ENCODE data around the gene TBCK.

The TBCK gene

DNA sequence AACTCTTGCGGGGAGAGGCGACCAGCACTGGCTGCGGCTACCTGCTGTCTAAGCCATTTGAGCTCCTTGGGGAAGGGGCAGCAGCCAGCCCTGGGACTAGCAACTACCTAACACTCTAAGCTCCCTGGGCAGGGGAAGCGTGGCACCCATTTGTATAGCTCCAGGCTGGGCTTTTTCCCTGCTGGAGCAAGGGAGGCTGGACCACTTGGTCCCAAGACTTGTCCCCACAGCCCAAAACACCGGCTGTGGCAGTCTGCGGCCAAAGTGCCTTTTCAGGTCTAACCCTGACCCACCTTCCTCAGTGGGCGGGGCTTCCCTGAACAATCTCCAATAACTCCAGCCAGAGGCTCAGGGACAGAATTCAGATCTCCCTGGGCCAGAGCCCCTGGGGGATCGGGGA is 232.9 kb downstream of the TBCK start:
- no peak for DNase-seq (ENCODE audit: insufficient read length, low spot score)
- no peak for FAIRE-seq
- no peak for TF ChIP-seq POLR2A (IDR thresholded peaks at IDR 0.05; ENCODE audit: low read depth, low read length)

DNA sequence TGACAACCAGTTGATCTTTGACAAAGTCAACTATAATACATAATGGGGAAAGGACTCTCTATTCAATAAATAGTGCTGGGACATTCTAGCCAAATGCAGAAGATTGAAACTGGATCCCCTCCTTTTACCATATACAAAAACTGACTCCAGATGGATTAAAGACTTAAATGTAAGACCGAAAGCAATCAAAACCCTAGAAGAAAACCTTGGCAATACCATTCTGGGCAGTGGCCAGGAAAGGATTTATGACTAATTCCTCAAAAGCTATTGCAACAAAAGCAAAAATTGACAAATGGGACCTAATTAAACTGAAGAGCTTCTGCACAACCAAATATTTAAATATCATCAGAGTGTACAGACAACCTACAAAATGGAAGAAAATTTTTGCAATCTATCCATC is 235.6 kb downstream of the TBCK start:
- no peak for FAIRE-seq

DNA sequence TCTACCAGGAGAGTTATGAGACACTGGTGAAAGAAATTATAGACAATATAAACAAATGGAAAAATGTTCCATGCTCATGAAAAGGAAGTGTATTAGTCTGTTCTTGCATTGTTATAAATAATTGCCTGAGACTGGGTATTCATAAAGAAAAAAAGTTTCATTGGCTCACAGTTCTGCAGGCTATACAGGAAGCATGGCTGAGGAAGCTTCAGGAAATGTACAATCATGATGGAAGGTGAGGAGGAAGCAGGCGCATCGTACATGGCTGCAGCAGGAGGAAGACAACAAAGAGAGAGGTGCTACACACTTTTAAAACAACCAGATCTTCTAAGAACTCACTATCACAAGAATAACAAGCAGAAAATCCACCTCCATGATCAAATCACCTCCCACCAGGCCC is 236.4 kb downstream of the TBCK start:
- DNase-seq (ENCODE audit: insufficient read length, low spot score), result no peak
- TF ChIP-seq POU2F2 (IDR thresholded peaks at IDR 0.05; ENCODE audit: low read depth, low read length), result no peak
- no peak for TF ChIP-seq POLR2AphosphoS5 (IDR thresholded peaks at IDR 0.05; ENCODE audit: low read depth, low read length)
- TF ChIP-seq PAX5 (IDR thresholded peaks at IDR 0.05; ENCODE audit: insufficient read depth, low read length, severe bottlenecking), result no peak
- TF ChIP-seq POLR2A (IDR thresholded peaks at IDR 0.05; ENCODE audit: low read depth, low read length), result no peak
- TF ChIP-seq SPI1 (IDR thresholded peaks at IDR 0.05; ENCODE audit: low read depth, low read length), result no peak
- no peak for TF ChIP-seq TAF1 (IDR thresholded peaks at IDR 0.05; ENCODE audit: low read depth, low read length)
- no peak for FAIRE-seq

More for the DNA sequence above, 235.6 kb downstream of the TBCK start:
- no peak for DNase-seq (ENCODE audit: insufficient read length, low spot score)
- no peak for TF ChIP-seq TAF1 (IDR thresholded peaks at IDR 0.05; ENCODE audit: low read depth, low read length)
- no peak for TF ChIP-seq POLR2A (IDR thresholded peaks at IDR 0.05; ENCODE audit: low read depth, low read length)
- TF ChIP-seq POLR2AphosphoS5 (IDR thresholded peaks at IDR 0.05; ENCODE audit: low read depth, low read length), result no peak
- TF ChIP-seq POU2F2 (IDR thresholded peaks at IDR 0.05; ENCODE audit: low read depth, low read length), result no peak
- no peak for TF ChIP-seq PAX5 (IDR thresholded peaks at IDR 0.05; ENCODE audit: insufficient read depth, low read length, severe bottlenecking)
- no peak for TF ChIP-seq SPI1 (IDR thresholded peaks at IDR 0.05; ENCODE audit: low read depth, low read length)

DNA sequence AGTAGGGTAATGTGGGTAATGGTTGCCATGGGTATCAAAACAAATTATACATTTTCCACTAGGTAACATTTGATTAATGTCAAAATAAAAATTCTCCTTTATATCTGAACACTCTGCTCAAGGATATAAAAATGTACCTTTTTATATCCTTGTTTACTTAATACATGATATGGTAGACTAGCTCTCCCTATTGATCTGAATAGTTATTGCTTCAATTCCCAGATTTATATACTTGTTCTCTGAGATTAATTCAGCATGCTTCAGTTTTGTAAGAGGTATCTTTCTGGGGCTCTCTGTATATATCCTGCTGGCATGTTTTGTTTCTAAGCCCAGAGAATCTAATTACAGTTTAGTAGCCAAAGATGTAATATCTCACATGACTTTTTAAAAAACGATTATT is 251.0 kb downstream of the TBCK start:
- TF ChIP-seq POLR2A (IDR thresholded peaks at IDR 0.05; ENCODE audit: low read depth, low read length) (no peak), TAF1 (IDR thresholded peaks at IDR 0.05; ENCODE audit: low read depth, low read length) (no peak), PAX5 (IDR thresholded peaks at IDR 0.05; ENCODE audit: insufficient read depth, low read length, severe bottlenecking) (no peak), SPI1 (IDR thresholded peaks at IDR 0.05; ENCODE audit: low read depth, low read length) (no peak), POU2F2 (IDR thresholded peaks at IDR 0.05; ENCODE audit: low read depth, low read length) (no peak), POLR2AphosphoS5 (IDR thresholded peaks at IDR 0.05; ENCODE audit: low read depth, low read length) (no peak)
- FAIRE-seq (no peak), DNase-seq (ENCODE audit: insufficient read length, low spot score) (no peak)

DNA sequence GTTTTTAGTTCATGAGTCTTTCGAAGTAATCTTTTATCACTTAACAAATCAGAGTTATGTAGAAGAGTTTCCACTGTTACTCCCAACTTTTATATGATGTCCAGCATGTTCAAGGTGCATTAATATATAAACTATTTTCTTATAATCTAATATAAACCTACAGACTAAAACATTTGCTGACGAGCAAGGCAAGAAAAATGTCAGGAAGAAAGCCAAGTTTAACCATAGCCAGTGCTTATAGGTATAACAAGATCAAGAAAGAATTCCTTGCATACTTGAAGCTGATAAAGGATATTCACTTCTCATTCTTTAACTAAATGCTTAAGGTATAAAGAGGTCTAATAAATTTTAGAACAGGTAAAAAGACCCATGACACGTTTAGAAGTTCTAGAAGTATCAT is 253.0 kb downstream of the TBCK start:
- DNase-seq (ENCODE audit: insufficient read length, low spot score) (no peak), FAIRE-seq (no peak)

DNA sequence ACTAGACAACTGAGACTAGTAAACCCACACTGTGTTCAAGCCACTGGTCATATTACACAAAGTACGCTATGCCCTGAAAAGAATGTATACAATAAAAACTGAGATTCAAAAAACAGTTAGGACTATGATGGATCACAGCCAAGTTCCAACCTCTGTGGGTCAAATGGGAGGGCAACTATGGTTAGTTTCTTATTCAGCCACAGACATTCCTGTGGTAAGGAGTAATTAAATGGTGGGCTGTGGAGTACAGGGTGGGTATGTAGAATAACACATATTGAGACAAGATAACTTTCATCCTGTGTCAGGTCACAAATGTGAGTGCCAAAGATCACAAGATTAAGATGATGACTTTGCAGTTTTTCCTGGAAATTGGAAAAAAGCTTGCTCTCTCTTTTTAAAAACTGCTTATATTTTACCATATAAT is 253.5 kb downstream of the TBCK start:
- FAIRE-seq (no peak), DNase-seq (ENCODE audit: insufficient read length, low spot score) (no peak)
- TF ChIP-seq POLR2A (IDR thresholded peaks at IDR 0.05; ENCODE audit: low read depth, low read length) (no peak), TAF1 (IDR thresholded peaks at IDR 0.05; ENCODE audit: low read depth, low read length) (no peak)

More for the DNA sequence above, 253.0 kb downstream of the TBCK start:
- TF ChIP-seq POLR2A (IDR thresholded peaks at IDR 0.05; ENCODE audit: low read depth, low read length), result no peak
- TF ChIP-seq POU2F2 (IDR thresholded peaks at IDR 0.05; ENCODE audit: low read depth, low read length), result no peak
- TF ChIP-seq PAX5 (IDR thresholded peaks at IDR 0.05; ENCODE audit: insufficient read depth, low read length, severe bottlenecking), result no peak
- no peak for TF ChIP-seq POLR2AphosphoS5 (IDR thresholded peaks at IDR 0.05; ENCODE audit: low read depth, low read length)
- TF ChIP-seq SPI1 (IDR thresholded peaks at IDR 0.05; ENCODE audit: low read depth, low read length), result no peak
- TF ChIP-seq TAF1 (IDR thresholded peaks at IDR 0.05; ENCODE audit: low read depth, low read length), result no peak

DNA sequence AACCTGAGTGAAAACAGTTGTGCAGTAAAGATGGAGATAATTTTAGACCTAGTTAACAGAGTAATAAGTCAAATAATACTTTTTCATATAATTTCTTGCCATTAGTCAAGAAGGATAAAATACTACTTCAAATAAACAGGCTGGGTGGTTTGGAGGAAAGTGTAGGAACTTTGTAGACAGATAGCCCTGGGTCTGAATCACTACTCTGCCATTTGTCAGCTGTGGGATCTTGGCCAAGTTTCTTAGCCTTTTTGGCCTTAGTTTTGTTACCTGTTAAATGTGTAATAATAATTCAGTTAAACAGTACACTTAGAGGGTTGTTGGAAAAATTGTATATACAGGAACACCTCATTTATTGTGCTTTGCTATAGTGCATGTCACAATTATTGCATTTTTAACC is 257.1 kb downstream of the TBCK start:
- FAIRE-seq (no peak), DNase-seq (ENCODE audit: insufficient read length, low spot score) (no peak)
- TF ChIP-seq POLR2A (IDR thresholded peaks at IDR 0.05; ENCODE audit: low read depth, low read length) (no peak), SPI1 (IDR thresholded peaks at IDR 0.05; ENCODE audit: low read depth, low read length) (no peak), TAF1 (IDR thresholded peaks at IDR 0.05; ENCODE audit: low read depth, low read length) (no peak), POU2F2 (IDR thresholded peaks at IDR 0.05; ENCODE audit: low read depth, low read length) (no peak), POLR2AphosphoS5 (IDR thresholded peaks at IDR 0.05; ENCODE audit: low read depth, low read length) (no peak), PAX5 (IDR thresholded peaks at IDR 0.05; ENCODE audit: insufficient read depth, low read length, severe bottlenecking) (no peak)

DNA sequence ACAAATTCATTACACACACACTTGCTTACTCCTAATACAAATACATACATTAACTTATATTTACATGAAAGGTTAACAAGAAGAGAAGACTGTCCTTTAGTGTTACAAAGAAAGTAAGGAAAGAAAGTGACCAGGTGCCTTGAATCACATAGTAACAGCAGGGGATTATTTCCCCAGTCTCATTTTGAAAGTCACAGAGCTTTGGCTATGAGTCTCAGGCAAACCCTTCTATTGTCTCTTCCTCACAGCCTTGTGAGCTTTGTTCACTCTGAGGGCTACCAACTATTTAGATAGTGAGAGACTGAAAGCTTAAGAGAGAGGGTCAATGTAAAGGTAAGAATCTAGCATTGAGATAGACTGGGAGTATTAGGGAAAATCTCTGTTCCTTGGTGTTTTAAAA is 259.1 kb downstream of the TBCK start:
- no peak for FAIRE-seq
- no peak for TF ChIP-seq SPI1 (IDR thresholded peaks at IDR 0.05; ENCODE audit: low read depth, low read length)
- TF ChIP-seq PAX5 (IDR thresholded peaks at IDR 0.05; ENCODE audit: insufficient read depth, low read length, severe bottlenecking), result no peak
- TF ChIP-seq POLR2A (IDR thresholded peaks at IDR 0.05; ENCODE audit: low read depth, low read length), result no peak
- TF ChIP-seq POLR2AphosphoS5 (IDR thresholded peaks at IDR 0.05; ENCODE audit: low read depth, low read length), result no peak
- TF ChIP-seq TAF1 (IDR thresholded peaks at IDR 0.05; ENCODE audit: low read depth, low read length), result no peak
- TF ChIP-seq POU2F2 (IDR thresholded peaks at IDR 0.05; ENCODE audit: low read depth, low read length), result no peak

DNA sequence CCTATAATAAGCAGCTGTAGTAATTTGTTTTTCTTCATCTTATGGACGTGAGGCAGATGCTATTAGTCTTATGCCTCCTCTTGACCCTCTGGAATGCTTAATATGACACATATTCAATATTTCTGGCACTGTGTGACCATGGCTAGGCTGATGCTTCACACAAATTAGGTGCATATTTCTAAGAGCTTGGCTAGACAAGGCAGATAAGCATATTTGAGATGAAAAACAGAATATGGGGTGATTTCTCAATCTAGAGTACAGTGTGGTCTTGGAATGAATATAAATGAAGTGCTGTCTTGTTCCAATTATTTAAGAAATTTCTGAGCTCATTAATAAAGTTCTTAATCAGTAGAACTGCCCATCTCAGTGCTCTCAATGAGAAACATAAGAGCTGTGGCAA is 264.5 kb downstream of the TBCK start:
- TF ChIP-seq POU2F2 (IDR thresholded peaks at IDR 0.05; ENCODE audit: low read depth, low read length) (no peak), TAF1 (IDR thresholded peaks at IDR 0.05; ENCODE audit: low read depth, low read length) (no peak), SPI1 (IDR thresholded peaks at IDR 0.05; ENCODE audit: low read depth, low read length) (no peak), POLR2A (IDR thresholded peaks at IDR 0.05; ENCODE audit: low read depth, low read length) (no peak)
- no peak for FAIRE-seq

More for the DNA sequence above, 259.1 kb downstream of the TBCK start:
- DNase-seq (ENCODE audit: insufficient read length, low spot score), result no peak

DNA sequence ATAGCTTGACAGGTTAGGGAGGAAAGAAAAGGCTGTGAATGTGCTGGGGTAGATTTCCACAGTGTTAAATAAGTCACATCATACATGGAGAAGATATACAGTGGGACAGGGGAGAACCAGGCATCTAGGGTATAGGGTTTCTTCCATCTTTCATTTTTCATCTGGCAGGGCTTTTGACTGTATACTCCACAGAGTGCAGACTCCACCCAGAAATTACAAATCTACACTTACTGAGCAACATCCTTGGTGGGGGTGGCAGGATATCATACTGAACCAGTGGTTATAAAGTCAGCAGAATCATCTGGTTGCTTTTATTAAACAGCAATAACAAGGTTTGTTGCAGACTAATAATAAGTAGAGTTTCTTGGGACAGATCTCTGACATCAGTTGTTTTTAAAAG is 266.5 kb downstream of the TBCK start:
- FAIRE-seq, result no peak
- no peak for DNase-seq (ENCODE audit: insufficient read length, low spot score)
- TF ChIP-seq PAX5 (IDR thresholded peaks at IDR 0.05; ENCODE audit: insufficient read depth, low read length, severe bottlenecking), result no peak
- no peak for TF ChIP-seq SPI1 (IDR thresholded peaks at IDR 0.05; ENCODE audit: low read depth, low read length)
- no peak for TF ChIP-seq POLR2AphosphoS5 (IDR thresholded peaks at IDR 0.05; ENCODE audit: low read depth, low read length)
- no peak for TF ChIP-seq POU2F2 (IDR thresholded peaks at IDR 0.05; ENCODE audit: low read depth, low read length)
- TF ChIP-seq POLR2A (IDR thresholded peaks at IDR 0.05; ENCODE audit: low read depth, low read length), result no peak
- no peak for TF ChIP-seq TAF1 (IDR thresholded peaks at IDR 0.05; ENCODE audit: low read depth, low read length)

More for the DNA sequence above, 264.5 kb downstream of the TBCK start:
- DNase-seq (ENCODE audit: insufficient read length, low spot score), result no peak
